ENCODE data around the gene PTPN1.
"Not testable (repeated sequence)": the region's sequence is repeated elsewhere in the genome, so short reads cannot be mapped to it uniquely, and the experiment has no call there.

PTPN1 gene

DNA sequence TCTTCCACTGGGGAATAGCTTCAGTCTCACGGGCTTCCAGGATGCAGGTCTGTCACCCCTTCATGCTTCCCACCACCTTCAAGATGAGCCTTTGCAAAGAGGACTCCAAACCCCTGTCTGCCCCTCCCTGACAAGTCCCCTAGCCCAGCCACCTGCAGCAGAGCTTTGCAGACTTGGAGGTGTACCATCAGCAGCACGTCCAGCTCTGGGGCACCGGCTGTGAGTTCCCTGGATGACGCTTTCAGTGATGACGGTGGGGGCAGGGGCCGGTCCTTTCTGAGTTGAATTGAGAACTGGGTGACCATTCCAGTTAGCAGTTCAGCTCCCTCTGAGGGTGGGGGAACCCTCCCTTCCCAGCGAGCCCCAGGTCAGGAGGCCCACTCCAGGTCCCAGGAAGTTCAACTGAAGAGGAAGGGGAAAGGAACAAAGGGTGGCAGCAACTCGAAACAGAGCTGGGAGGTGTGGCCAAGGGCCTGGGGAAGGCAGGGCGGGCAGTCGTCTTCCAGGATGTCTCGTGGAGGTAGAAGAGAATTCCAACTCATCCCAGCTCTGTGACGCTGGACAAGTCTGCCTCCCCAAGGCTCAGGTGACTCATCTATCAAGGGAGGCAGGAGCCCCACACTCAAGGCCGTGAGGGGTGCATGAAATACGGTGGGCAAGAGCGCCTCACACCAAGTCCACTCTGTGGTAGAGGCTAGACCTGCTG is 86.0 kb downstream of the PTPN1 start:
- DNase-seq: peak; percentile 14

DNA sequence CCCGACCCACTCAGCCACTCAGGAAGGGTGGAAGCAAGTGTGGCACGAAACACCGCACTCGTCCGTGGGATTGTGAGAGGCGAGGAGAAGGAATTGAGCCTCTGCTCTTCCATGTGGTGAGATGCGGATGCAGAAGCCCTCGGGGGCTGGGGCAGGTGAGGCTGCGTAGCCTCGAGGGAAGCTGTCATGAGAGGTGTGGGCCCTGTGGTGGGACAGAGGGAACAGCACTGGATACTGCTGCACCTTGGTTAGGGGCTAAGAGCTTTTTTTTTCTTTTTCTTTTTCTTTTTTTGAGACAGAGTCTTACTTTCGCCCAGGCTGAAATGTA is 86.5 kb downstream of the PTPN1 start:
- no peak for DNase-seq

DNA sequence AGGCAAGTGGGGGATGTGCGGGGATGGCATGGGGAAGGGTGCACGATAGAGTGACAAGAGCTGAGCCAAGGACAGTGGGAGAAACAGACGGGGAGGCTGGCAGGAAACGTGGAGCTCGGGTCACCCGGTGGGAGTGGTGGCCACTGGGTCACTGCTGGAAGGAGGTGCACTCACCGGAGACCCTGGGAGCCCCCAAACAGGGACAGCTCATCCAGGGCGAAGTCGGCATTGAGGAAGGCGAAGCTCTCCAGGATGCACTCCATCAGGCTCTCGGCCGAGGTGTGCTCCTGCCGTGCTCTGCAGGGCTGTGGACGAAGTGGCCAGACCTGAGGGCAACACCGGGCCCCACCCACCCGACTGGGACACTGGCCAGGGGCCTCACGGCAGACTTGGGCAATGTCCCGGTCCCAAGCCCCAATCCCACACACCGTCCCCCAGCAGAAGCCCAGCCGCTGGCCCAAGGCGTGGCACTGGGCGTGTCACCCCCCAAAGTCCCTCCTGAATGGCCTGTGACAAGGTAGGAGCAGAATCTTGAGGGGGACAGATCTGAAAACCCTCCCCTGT is 87.3 kb downstream of the PTPN1 start:
- DNase-seq: no peak

DNA sequence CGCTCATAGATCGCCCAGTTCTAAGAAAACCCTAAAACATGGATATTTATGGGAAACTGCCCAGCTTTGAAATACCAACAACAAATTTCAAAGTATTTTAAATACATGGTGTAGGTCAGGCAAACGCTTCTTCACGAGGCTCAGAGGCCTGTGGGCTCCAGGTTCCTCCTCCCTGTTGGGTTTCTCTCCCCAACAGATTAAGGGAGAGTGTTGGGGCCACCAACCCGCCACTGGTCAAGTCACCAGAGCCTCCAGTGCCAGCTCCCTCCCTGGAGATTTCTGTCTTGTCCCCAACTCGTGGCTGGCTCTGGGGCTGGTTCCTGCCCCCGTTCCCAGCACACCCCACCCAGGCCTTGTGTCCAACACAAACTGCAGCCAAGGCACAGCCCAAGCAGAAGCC is 87.9 kb downstream of the PTPN1 start:
- no peak for DNase-seq

DNA sequence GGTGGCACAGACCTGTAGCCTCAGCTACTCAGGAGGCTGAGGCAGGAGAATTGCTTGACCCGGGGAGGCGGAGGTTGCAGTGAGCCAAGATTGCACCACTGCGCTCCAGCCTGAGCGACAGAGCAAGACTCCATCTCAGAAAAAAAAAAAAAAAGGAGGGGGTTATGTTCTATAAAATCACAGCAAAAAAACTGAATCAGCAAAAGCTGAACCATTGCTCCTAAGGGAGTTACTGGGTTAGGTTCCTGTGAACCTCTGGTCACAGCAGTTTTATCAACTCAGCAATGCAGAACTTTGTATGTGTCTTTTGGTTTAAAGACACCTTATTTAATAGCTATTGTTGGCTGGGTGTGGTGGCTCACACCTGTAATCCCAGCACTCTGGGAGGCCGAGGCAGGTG is 88.6 kb downstream of the PTPN1 start:
- DNase-seq: not testable (repeated sequence)

DNA sequence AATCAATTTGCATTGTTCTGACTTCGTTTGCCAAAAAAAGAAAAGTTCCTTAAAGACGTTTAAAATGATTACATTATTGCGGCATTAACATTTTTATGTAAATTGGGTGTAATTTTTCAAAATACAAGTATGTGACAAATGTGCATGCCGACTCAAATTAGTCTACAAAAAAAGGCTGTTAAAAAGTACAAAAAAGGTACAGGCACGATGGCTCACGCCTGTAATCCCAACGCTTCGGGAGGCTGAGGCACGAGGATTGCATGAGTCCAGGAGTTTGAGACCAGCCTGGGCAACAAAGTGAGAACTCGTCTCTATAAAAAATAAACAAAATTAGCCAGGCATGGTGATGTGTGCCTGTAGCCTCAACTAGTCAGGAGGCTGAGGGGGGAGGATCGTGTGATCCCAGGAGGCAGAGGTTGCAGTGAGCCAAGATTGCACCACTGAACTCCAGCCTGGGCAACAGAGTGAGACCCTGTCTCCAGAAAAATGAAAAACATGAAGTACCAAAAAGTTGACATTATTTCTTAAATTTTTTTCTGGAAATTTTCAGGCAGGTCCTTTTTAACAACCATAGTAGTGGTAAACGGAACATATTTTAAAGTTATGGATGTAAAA is 90.2 kb downstream of the PTPN1 start:
- no peak for DNase-seq

DNA sequence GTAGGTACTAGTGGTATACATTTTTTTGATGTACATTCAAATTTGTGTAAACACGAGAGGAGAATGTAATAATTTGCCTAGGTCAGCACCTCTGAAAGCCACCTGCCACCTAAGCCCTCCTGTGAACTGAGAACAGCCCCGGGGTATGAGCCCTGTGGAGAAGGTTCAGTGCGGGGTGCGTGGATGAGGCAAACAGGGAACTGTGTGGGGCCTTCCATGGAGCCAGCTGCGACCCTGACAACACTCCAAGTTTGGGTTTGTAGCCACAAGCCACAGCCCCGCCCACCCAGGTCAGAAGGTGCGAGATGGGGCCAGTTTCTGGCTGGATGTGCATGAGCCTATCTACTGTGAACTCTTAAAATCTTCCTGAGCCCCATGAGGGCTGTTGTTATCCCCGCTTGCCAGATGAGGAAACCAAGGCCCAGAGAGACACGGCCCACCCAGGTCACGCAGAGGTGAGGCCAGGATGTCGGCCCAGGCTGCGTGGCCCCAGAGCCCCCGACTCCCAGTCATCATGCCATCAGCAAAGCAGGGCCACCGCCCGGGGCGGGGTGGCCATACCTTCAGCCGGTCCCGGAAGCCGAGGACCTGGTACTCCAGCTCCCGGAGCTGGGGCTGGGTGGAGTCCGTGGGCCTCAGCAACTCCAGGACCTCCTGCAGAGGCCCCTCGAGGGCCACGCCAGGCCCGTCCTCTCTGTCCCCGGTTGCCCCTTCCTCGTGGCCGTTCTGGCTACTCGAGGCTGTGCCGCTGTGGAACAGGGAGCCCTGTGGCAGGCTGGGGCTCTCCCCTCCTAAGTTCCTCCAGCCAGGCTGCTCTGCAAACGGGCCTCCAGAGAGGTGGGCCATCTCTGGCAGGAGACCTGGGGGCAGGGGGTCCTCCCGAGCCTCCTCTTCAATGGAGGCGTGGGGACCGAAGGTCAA is 91.6 kb downstream of the PTPN1 start:
- no peak for DNase-seq

DNA sequence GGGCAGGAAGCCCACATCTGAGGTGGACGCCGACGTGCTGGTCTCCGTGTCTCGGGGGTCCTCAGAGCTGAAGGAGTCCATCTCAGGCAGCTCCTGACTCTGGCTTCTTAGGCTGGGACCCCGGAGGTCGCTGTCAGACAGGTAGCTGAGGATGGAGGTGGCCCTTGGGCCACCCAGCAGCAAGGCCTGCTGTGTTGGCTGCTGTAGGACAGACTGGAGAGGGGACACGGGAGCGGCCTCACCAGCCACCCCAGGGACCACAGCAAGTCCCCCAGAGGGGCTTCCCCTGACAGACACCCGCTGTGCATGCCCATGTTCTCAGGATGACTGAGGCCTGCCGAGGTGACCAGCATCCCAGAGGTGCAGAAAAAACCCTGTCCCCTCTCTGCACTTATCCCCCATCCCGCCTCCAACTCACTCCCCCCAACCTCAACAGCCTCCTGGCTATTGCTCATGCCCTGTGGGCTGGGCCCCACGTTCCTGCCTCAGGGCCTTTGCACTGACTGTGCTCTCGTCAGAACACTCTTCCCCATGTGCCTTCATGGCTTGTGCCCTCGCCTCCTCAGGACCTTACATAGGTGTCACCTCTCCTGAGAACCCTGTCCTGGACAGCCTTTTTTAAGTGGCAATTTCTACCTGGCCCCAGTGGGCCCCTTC is 92.4 kb downstream of the PTPN1 start:
- no peak for DNase-seq

DNA sequence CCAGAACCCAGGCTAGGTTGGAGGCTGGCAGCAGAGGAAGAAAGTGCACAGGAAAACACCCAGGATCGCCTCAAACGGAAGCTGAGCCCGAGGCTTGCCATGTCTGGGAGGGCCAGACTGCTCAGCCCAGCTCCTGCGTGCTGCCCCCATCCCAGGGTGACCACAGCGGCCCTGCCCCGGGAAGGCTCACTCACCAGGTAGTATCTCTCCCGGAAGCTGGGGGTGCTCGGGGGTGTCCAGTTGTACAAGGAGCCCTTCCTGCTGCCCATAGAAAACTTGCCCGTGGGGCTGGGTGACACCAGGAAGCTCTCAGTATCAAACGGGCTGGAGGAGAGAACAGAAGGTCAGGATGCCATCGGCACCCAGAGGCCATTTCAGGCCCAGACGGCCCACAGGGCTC is 94.3 kb downstream of the PTPN1 start:
- no peak for DNase-seq

DNA sequence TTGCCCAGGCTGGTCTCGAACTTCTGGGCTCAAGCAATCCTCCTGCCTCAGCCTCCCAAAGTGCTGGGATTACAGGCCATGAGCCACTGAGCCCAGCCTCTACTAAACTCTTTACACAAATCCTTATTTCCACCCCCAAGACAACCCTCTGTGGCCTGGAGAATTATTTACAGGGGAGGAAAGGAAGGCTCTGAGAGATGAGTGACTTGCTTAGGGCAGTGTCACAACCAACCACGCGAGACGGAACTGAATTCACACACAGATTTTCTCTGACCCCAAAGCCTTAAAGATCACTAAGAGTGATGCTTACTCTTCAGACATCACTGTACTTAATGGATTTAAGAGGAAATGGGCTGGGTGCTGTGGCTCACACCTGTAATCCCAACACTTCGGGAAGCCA is 95.0 kb downstream of the PTPN1 start:
- no peak for DNase-seq

DNA sequence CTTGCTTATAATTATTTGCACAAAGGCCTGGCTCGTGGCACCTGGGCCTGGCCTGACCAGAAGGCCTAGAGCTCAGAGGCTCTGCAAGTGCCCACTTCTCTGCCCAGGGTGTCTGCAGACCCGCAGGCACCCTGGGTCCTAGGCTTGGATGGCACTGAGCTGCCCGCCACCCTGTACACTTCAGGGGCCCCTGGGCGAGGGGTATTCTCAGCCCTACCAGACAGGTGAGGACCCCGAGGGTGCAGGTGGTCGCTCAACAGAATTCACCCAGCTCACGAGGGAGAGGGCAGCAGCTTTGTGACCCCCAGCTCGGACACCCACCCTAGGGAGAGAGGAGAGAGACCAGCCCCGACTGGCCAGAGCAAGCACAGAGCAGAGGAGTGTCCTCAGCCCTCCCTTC is 97.3 kb downstream of the PTPN1 start:
- no peak for DNase-seq

DNA sequence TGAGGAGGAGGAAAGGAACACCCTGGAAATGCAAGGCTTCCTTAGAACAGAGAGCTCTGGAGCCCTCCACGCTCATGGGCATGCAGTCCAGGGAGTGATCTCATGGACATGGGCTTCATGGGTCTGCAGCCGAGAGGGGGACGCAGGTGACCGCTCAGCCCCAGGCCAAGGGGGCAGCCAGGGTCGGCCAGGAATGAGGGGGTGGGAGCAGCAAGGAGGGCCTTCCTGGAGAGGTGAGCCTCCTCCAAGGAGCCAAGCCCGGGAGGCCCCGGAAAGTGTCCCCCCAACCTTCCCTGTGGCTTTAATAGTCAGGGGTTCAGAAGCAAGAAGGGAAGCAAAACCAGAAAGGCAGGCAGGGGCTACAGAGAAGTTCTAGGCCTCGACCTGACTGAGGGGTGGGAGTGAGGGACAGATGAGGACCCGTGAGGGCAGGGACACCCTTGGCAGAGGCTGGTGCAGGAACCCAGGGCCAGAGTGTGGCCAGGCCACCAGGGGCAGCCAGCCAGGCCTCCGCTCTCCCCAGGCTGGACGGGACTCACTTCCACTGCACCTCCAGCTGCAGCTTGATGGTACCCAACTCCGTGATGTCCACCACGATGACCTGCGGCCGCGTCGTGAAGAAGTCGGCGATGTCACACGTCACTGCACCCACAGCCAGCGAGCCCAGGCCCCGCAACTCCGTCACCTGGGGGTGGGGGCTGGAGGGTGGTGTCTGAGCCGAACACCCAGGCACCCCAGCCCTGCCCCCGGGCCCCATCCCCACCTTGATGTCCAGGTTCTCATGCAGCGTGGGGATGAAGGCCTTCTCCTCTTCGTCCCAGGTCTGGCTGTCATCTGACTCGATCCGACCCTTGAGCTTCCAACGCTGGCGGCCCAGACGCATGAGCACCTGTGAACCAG is 97.9 kb downstream of the PTPN1 start:
- DNase-seq: no peak

DNA sequence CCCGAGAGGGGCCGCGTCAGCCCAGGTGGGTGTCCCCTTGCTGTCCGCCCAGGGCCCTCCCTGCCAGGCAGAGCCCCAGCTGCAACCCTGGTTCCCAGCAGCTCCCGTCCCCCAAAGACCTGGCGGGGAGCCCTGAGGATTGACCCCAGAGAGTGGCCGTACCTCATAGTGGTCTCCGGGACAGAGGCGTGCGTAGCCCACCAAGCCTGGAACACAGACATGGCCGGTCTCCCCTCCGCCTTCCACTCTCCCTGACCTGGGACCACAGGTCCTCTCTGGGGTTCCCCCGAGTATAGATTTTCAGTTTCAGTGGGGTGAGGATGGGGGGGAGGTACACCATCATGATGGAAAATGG is 98.5 kb downstream of the PTPN1 start:
- no peak for DNase-seq

DNA sequence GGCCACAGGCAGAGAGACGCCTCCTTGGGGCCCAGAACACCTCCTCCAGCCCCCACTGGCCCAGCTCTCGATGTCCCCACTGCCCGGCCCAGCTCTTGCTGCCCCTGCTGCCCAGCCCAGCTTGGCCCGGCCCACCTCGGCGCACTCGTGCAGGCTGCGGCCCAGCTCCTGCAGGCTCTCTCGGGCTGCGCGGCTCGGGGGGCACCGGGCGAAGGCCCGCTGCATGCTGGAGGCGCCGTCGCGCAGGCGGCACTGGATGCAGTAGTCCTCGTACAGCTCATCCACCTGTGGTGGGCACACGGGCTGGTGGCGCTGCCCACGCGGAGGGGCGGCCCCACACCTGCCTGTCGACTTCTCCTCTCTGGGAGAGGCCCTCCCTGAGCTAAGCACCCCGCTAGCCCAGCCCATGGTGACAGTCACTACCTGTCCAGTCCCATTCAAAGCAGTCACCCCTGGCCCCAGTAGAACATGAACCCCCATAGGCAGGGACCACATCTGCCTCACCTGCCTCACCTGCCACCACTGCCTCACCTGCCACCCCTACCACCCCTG is 99.3 kb downstream of the PTPN1 start:
- DNase-seq: no peak

DNA sequence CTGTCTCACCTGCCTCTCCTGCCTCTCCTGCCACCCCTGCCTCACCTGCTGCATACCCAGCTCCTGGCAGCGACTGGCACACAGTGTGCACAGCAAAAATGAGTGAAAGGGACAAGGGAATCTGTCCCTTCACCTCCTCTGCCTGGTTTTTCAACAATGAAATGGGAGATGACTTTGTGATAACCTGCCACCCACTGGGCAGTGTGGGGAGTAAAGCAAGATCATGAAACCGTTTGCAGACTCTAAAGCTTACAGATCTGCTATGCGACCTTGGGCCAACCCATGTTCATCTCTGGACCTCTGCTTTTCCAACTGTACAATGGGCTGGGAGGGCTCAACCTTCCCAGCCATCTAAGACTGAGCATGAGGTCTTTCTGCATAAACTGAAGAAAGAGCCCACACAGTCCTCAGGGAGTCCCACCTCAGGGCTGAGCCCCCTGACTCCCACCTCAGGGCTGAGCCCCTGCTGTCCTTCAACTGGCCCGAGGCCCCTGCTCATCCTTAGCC is 100.1 kb downstream of the PTPN1 start:
- DNase-seq: no peak

DNA sequence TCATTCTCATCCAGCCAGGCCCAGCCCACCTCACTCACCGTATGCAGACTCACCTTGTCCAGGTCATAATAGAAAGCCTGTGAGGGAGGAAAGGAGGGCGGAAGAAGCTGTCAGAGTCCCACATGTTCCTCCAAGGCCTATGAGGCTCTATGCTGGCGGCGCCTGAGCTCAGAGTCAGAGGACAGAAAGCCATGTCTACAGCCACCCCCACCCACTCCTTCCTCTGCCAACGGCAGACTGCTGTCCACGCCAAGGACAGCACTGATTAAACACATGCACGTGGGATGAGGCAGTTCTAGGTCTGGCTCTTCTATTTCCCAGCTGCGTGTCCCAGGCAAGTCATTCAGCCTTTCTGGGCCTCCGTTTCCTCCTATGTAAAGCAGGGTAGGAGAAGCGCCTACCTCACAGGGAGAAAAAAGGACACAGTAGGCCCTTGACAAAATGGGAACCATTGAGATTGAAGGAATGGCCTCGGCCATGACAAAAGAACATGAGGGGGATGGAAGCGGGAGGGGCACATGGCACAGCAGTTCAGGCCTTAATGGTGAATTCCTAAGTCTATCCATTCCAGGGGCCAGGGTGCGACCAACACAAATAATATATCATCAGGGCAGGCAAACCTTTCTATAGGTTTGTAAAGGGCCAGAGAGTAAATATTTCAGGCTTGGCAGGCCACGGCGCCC is 101.1 kb downstream of the PTPN1 start:
- no peak for DNase-seq

DNA sequence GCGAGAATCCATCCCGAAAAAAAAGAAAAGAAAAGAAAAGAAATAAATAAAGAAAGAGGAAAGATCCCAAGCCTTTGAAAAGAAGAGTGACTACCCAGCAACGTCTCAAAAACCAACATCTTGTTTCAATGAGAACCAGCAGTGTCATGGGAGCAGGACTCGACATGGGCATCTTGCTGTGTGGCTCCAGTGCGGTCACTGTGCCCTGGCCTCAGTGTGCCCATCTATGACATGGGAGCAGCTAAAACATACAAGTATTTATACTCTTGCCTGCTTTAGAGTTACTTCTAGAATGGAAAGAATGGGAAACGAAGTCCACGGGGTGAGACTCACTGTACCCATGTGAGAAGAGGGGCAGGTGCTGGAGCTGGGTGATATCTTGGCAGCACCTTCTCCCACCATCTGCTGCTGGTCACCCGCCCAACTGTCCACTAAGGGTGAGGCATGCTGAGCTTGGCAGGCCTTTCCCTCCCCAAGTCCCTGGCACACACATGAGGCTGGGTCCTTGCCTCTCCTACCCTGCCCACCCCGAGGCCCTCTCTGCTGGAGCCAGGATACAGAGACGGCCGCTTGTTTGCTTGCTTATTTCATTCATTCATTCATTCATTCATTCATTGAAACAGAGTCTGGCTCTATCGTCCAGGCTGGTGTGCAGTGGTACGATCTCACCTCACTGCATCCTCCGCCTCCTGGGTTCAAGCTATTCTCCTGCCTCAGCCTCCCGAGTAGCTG is 103.4 kb downstream of the PTPN1 start:
- DNase-seq: no peak

DNA sequence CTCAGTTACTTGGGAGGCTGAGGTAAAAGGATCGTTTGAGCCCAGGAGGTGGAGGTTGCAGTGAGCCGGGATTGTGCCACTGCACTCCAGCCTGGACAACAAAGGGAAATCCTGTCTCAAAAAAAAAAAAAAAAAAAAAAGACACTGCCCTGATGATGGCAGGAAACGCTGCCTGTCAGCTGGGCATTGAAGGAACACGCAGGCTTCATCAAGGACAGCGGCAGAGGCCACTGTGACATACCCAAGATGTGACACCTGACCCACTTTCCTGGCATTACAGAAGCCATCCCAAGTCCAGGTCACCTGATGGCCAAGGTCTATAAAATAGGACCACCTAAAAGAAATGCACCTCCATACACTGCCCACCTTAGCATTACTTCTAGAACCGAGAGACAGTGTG is 105.2 kb downstream of the PTPN1 start:
- DNase-seq: no peak

DNA sequence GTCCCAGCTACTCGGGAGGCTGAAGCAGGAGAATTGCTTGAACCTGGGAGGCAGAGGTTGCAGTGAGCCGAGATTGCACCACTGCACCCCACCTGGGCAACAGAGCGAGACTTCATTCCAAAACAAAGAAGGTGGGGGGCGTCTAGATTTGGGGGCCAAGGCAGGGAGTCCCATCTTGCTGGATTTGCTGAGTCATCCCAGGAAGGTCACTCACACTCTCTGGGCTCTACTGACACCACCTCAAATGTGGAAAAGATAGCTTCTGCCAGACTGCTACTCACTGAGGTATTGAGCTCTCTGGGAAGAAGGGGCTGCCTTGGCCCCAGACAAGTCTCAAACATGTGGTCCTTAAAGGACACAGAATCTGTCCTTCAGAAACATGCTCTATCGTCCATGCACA is 106.8 kb downstream of the PTPN1 start:
- no peak for DNase-seq

DNA sequence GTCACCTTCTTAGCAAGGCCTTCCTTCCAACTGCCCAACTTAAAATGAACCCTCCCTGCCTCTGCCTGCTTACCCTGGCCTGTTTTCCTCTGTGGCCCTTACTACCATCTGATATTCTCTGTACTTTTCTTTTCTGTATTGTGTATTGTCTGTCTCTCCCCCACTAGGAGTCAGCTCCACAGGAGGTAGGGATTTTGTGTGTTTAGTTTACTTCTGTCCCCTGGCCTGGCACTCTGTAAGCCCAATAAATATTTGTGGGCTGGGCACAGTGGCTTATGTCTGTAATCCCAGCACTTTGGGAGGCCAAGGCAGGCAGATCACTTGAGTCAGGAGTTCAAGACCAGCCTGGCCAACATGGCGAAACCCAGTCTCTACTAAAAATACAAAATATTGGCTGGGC is 108.4 kb downstream of the PTPN1 start:
- no peak for DNase-seq

All from retina (tissue), 1 donor.